HG02571 (cell line): ENCODE results near the gene TRAT1.
"Not testable (repeated sequence)": the region's sequence is repeated elsewhere in the genome, so short reads cannot be mapped to it uniquely, and the experiment has no call there.

Experiments
- ATAC-seq: cut with Tn5 transposase; IDR thresholded peaks from one replicate; pipeline ENCODE4 v1.9.1; 2021; ENCODE audit warnings: mild to moderate bottlenecking, moderate library complexity; ENCODE audit not compliant: unreplicated experiment

Gene TRAT1, protein sequence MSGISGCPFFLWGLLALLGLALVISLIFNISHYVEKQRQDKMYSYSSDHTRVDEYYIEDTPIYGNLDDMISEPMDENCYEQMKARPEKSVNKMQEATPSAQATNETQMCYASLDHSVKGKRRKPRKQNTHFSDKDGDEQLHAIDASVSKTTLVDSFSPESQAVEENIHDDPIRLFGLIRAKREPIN

GRCh38 chr3:108822123-108822897 lies at the start of gene TRAT1:
Gene TRAT1 (plus strand): TSS chr3:108822786. CDS start chr3:108822928, 142 bp downstream.
- no peak for ATAC-seq

DNA sequence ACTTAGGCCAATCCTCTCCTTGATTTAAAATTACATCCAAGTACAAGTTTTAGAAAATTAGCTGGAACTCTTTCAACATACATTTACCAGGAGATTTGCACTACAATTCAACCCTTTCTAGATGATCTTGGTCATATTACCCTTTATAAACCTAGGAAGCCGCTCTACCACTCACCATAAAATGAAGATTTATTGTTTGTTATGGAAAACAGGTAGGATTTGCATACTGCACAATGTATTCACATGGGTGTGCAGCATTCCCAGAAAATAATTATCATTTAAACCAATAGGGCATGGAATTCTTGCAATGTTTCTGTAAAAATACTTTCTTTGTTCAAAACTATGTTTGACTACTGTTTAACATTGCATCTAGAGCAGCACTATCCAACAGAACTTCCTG lies 46.9 kb upstream of the TRAT1 start:
- ATAC-seq, result no peak

GRCh38 chr3:108779496-108779895 lies 43.1 kb upstream of the TRAT1 start:
- no peak for ATAC-seq

DNA sequence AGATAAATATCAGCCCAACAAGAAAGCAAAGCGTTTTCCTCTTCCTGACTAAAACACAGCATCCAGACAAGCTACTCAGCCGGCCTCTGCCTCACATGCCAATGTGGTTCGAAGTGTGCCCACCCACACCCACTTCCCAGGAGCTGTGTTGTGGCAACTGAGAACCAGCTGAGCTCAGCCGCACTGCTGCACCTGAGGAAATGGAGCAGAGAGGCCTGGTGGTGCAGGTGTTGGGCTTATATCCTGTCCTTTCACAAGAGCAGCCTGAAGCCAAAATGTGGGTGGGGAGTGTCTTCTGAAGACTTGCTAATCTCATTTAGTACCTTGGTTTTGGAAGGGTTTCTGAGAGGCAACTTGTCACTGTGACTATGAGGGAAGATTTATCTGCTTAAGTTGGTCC lies 42.4 kb upstream of the TRAT1 start:
- no peak for ATAC-seq

GRCh38 chr3:108791473-108791872 lies 31.1 kb upstream of the TRAT1 start:
- ATAC-seq, result no peak

GRCh38 chr3:108804437-108804836 lies 18.1 kb upstream of the TRAT1 start:
- ATAC-seq, result no peak

DNA sequence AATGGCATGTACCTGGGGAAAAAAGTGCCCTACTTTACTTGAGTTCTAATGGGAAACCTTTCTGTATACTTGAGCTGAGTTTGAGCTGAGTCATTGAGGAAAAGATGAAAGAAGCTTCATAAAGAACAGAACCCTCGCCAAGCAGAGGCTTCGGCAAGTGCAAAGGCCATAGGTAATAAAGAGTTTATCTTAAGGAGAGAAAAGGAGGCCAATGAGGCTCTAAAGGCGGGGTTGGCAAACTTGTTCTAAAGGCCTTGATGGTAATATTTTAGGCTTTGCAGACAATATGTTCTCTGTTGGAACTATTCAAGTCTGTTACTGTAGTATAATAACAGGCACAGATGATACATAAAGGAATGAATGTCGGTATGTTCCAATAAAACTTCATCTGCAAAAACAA lies 17.6 kb upstream of the TRAT1 start:
- no peak for ATAC-seq

- no peak for ATAC-seq
Observed at GRCh38 chr3:108806316-108806715, 16.3 kb upstream of the TRAT1 start.

DNA sequence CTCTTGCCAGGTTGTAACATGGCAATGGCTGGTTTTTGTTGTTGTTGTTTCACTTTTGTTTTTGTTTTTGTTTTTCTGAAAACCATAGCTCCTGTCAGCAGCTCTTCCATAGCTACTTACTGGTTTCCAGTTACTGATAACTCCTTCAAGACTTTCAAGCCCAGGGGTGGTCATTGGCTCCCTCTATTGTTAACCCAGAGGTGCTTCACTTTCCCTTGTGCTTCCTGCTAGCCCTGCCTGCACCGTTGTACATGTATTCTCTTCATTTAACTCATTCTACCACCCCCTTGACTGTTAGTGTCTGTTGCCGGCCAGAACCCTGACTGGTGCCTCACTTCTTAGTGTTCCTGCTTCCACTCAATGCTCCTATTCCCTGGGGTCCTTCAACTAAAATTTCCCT lies 4.2 kb upstream of the TRAT1 start:
- peak; percentile 77 for ATAC-seq

GRCh38 chr3:108820586-108820985 lies 2.0 kb upstream of the TRAT1 start:
- no peak for ATAC-seq

DNA sequence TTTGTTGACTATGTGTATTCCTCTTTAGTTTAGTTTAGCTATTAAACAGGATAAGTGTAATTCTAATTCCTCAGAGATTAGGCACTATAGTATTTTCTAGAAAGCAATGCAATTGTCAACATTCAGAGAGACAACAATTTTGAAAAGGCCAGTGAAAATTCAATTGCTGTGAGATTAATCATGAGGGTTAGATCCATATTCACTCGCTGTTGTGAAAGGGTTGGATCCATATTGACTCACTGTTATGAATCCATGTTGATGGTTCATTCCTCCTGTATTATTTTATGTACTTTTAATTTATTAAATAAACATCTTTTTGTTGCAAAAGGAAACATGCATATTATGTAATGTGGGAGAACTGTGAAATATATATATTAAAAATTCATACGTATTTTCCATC lies 641 bp downstream of the TRAT1 start:
- no peak for ATAC-seq

- ATAC-seq, result not testable (repeated sequence)
Observed at GRCh38 chr3:108823803-108824202, 1.2 kb downstream of the TRAT1 start.

DNA sequence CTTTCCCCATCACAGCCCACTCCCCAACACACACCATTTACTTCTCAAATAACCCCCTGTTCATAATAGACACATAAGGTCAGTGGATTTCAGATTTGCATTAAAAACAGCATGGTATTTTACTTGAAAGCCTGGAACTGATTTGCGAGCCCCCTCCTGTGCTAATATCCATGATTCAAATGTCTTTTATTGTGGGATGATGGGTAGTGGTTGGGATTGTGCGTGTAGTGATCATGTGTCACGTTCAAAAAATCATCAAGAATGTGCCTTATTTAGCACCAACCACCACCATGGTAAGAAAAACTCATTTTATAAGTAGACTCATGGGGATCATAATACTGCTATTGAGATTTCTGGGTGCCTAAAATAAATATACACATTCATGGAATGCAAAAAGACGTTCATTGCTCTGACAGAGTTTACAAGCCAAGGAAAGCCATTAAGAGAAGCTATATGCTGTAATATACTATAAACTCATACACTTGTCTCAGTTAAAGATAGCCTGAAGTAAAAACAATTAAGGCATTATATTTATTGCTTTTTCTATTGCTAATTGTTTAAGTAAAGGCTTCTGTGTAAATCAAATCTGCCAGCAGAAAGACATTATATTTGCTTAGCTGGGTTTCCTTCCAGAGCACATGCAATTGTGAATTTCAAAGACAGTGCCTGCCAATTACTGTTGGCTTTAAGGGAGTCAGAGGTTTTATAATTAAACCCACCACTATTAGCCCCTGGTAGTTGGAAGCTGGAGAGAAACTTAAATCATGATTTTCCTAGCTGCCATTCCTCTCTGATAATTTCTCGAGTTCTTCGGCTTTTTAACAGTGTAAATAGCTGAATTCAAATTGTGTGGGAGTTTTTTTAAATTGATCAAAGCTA lies 4.0 kb downstream of the TRAT1 start:
- no peak for ATAC-seq

DNA sequence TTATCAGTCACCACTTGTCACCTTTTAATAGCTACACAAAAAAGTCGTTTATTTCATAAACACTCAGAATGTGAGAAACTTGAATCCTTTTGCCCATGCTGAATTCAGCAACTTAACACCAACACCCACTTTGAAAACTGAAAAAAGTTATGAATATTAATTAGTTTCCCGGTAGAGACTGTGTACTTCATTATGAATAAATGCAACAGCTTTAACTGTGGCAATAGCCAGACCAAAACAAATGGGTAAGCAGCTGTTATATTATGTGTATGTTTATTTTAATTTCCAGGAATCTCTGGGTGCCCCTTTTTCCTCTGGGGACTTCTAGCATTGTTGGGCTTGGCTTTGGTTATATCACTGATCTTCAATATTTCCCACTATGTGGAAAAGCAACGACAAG lies 7.8 kb downstream of the TRAT1 start:
- ATAC-seq, result no peak

- ATAC-seq, result no peak
Observed at GRCh38 chr3:108830991-108831614, 8.5 kb downstream of the TRAT1 start.

GRCh38 chr3:108833611-108834010 lies 11.0 kb downstream of the TRAT1 start:
- ATAC-seq, result no peak

GRCh38 chr3:108834551-108834950 lies 12.0 kb downstream of the TRAT1 start:
- ATAC-seq, result no peak

GRCh38 chr3:108835101-108835500 lies 12.5 kb downstream of the TRAT1 start:
- no peak for ATAC-seq

DNA sequence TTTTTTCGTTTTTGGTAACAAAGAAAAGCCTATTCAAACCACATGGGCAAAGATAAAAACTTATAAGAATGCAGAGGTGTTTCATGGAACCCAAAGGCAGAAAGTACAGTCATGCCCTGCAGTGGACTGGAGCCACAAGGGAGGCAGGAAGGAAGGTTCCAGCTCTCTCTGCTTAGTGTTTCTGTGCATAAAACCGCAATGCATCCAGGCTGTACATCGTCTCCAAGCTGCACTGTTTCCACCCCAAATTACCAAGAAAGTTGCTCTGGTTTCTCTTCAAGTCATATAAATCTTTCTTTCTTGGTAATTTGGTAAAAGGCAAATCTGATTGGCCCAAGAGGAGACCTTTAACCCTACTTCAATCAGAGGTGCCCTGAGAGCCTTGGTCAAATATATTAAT lies 15.8 kb downstream of the TRAT1 start:
- ATAC-seq, result no peak

DNA sequence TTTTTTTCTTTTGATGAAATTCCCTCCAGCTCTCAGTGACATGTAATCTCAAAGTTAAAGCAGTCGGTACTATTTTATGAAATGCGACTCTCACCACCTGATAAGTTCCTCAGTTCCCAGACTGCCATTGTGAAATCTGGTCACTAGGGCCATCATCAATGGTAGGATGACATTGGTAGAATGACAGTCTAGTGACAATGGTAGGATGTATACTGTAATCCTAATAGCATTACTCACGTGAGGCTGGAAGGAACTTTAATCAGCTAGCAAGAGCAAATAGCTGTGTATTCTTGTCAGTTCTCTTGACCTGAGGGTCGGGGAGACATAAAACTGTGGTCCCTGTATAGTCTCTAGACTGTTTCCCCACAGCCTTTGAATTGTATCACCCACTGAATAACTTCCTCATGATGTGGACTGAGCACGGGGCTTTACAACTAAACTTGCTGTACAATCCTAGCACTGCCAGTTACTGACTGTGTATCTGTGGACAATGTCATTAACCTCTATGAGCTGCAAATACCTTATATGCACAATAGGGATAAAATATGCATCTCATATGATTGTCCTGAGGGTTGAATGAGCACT lies 23.2 kb downstream of the TRAT1 start:
- ATAC-seq, result no peak

DNA sequence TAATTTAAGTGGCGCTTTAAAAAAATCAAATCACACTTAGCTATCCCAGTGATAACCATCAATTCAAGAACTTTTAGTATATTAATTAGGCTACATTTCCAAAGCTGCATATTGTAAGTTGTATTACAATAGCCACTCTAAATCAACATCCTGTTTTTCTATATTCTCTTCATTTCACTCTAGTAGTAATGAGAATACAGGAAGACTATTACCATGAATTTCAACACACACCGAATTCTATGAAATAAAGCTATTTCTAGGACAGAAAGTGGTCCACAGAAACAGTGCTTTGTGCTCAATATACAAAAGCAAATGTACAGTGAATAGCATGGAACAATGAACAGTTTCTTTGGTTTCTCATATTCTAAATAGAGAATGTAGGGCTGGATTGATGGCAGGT lies 24.6 kb downstream of the TRAT1 start:
- no peak for ATAC-seq
